Measurements from ENCODE around the gene SUPT5H.

Gene SUPT5H

GRCh38 chr19:39470724-39471339, 25.4 kb downstream of the SUPT5H start:
- no peak overlapping the region for H3K4me2 ChIP-seq (ENCODE audit: low read length)
- H3K9ac ChIP-seq (ENCODE audit: low read length), result no peak overlapping the region
- no peak overlapping the region for H3K4me3 ChIP-seq (ENCODE audit: low read length)
- H3K27me3 ChIP-seq (ENCODE audit: low read depth, low read length), result no peaks in the 10 kb centered on the region
- no peaks in the 10 kb centered on the region for H3K9me3 ChIP-seq (ENCODE audit: insufficient read depth, low read length)
- H3K4me1 ChIP-seq (ENCODE audit: low read length), result no peaks in the 10 kb centered on the region
- TF ChIP-seq CTCF (IDR thresholded peaks at IDR 0.05; ENCODE audit: low read depth, low read length), result no peak
- TF ChIP-seq EZH2phosphoT487 (IDR thresholded peaks at IDR 0.05; ENCODE audit: low read depth), result no peak
- no peak overlapping the region for H2AFZ ChIP-seq (ENCODE audit: low read depth, low read length)
- H3K79me2 ChIP-seq (ENCODE audit: low read length), result 0 out of 2 replicates have a peak, but pooled peaks cover 5% of the 10 kb centered on the region
- H3K36me3 ChIP-seq (replicated peaks; ENCODE audit: low read depth, low read length), result peaks cover 82% of the 10 kb centered on the region
- no peak overlapping the region for H3K27ac ChIP-seq (ENCODE audit: low read length)
- H4K20me1 ChIP-seq (ENCODE audit: insufficient read depth, low read length), result no peaks in the 10 kb centered on the region

- Histone ChIP-seq H3K4me3 (ENCODE audit: low read length) (no peak overlapping the region), H3K27me3 (ENCODE audit: low read depth, low read length) (no peaks in the 10 kb centered on the region), H3K27ac (ENCODE audit: low read length) (no peak overlapping the region), H3K36me3 (replicated peaks; ENCODE audit: low read depth, low read length) (peaks cover 82% of the 10 kb centered on the region), H2AFZ (ENCODE audit: low read depth, low read length) (no peak overlapping the region), H3K9me3 (ENCODE audit: insufficient read depth, low read length) (no peaks in the 10 kb centered on the region), H3K4me1 (ENCODE audit: low read length) (no peaks in the 10 kb centered on the region), H3K9ac (ENCODE audit: low read length) (no peak overlapping the region), H3K4me2 (ENCODE audit: low read length) (no peak overlapping the region), H3K79me2 (ENCODE audit: low read length) (0 out of 2 replicates have a peak, but pooled peaks cover 5% of the 10 kb centered on the region), H4K20me1 (ENCODE audit: insufficient read depth, low read length) (no peaks in the 10 kb centered on the region)
- no peak for TF ChIP-seq CTCF (IDR thresholded peaks at IDR 0.05; ENCODE audit: low read depth, low read length)
These were observed 26.6 kb downstream of the SUPT5H start for GRCh38 chr19:39471756-39472536.

- peaks cover 76% of the 10 kb centered on the region for H3K36me3 ChIP-seq (replicated peaks; ENCODE audit: low read depth, low read length)
- TF ChIP-seq CTCF (IDR thresholded peaks at IDR 0.05; ENCODE audit: low read depth, low read length), result no peak
- no peak for TF ChIP-seq EZH2phosphoT487 (IDR thresholded peaks at IDR 0.05; ENCODE audit: low read depth)
- H3K4me1 ChIP-seq (ENCODE audit: low read length), result no peaks in the 10 kb centered on the region
- no peaks in the 10 kb centered on the region for H3K27me3 ChIP-seq (ENCODE audit: low read depth, low read length)
- H4K20me1 ChIP-seq (ENCODE audit: insufficient read depth, low read length), result no peaks in the 10 kb centered on the region
- H3K4me3 ChIP-seq (ENCODE audit: low read length), result no peak overlapping the region
- no peak overlapping the region for H3K9ac ChIP-seq (ENCODE audit: low read length)
- 0 out of 2 replicates have a peak, but pooled peaks cover 5% of the 10 kb centered on the region for H3K79me2 ChIP-seq (ENCODE audit: low read length)
- no peak overlapping the region for H2AFZ ChIP-seq (ENCODE audit: low read depth, low read length)
- no peak overlapping the region for H3K4me2 ChIP-seq (ENCODE audit: low read length)
- no peaks in the 10 kb centered on the region for H3K9me3 ChIP-seq (ENCODE audit: insufficient read depth, low read length)
- no peak overlapping the region for H3K27ac ChIP-seq (ENCODE audit: low read length)
These were observed 27.5 kb downstream of the SUPT5H start for GRCh38 chr19:39472746-39473442.

- no peak overlapping the region for H3K4me2 ChIP-seq (ENCODE audit: low read length)
- H2AFZ ChIP-seq (ENCODE audit: low read depth, low read length), result no peak overlapping the region
- peaks cover 70% of the 10 kb centered on the region for H3K36me3 ChIP-seq (replicated peaks; ENCODE audit: low read depth, low read length)
These were observed 28.1 kb downstream of the SUPT5H start for GRCh38 chr19:39473443-39473960.

More at GRCh38 chr19:39473443-39473960, 28.1 kb downstream of the SUPT5H start:
- H3K27ac ChIP-seq (ENCODE audit: low read length), result no peak overlapping the region
- no peaks in the 10 kb centered on the region for H3K4me1 ChIP-seq (ENCODE audit: low read length)
- H4K20me1 ChIP-seq (ENCODE audit: insufficient read depth, low read length), result no peaks in the 10 kb centered on the region
- H3K4me3 ChIP-seq (ENCODE audit: low read length), result no peak overlapping the region
- TF ChIP-seq EZH2phosphoT487 (IDR thresholded peaks at IDR 0.05; ENCODE audit: low read depth) (no peak), CTCF (IDR thresholded peaks at IDR 0.05; ENCODE audit: low read depth, low read length) (no peak)
- H3K79me2 ChIP-seq (ENCODE audit: low read length), result 0 out of 2 replicates have a peak, but pooled peaks cover 5% of the 10 kb centered on the region
- H3K9ac ChIP-seq (ENCODE audit: low read length), result no peak overlapping the region
- H3K27me3 ChIP-seq (ENCODE audit: low read depth, low read length), result no peaks in the 10 kb centered on the region
- no peaks in the 10 kb centered on the region for H3K9me3 ChIP-seq (ENCODE audit: insufficient read depth, low read length)
